Measurements from ENCODE around the gene TUFM. TPM values are rescaled to one million over a fixed set of nuclear protein-coding genes. Genes with fewer than 3 reads are reported as not detected.

TUFM gene
- total RNA-seq, 1 experiment from 2014 or later, result 207 TPM

DNA sequence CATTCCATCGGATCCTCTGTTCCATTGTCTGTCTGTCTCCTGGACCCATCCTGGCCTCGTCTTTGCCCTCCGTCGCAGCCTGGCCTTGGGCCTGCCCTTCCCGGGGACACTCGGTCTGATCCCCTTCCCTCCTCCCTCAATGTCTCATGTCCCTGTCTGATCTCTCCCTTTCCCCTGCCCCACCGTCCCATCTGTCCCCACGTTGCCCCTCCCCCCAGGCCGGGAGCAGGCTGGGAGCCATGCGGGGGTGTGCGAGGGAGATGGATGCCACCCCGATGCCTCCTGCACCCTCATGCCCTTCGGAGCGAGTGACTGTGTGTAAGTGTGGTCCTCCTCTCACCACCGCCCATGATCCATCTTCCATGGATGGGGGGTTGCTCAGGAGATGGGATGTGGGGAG lies 26.8 kb upstream of the TUFM start:
- Histone ChIP-seq H2BK15ac (ENCODE audit: low read depth, low read length) (no peak overlapping the region), H3K9ac (ENCODE audit: extremely low read depth, insufficient read length, low read length) (no peak overlapping the region), H2BK20ac (ENCODE audit: low read depth, low read length, poor library complexity, severe bottlenecking) (no peak overlapping the region), H2BK12ac (ENCODE audit: insufficient read length, low read depth, low read length) (no peak overlapping the region), H3K23ac (ENCODE audit: insufficient read length, low read depth, low read length) (no peak overlapping the region), H3K4me2 (ENCODE audit: insufficient read depth, insufficient read length, low read length) (no peak overlapping the region), H4K91ac (ENCODE audit: insufficient read length, low read depth, low read length) (no peak overlapping the region), H2AFZ (ENCODE audit: low read length) (no peak overlapping the region), H3K79me2 (ENCODE audit: insufficient read depth, low read length) (no peaks in the 10 kb centered on the region), H4K5ac (ENCODE audit: insufficient read length, low read depth, low read length) (no peak overlapping the region), H3K27ac (ENCODE audit: insufficient read length, low read depth, low read length) (no peak overlapping the region), H4K20me1 (ENCODE audit: control insufficient read depth, insufficient read depth, insufficient read length) (peaks cover 5% of the 10 kb centered on the region), H3K18ac (ENCODE audit: insufficient read length, low read depth, low read length) (no peak overlapping the region), H2BK5ac (ENCODE audit: insufficient read length, low read length) (no peak overlapping the region), H3K27me3 (ENCODE audit: insufficient read depth, low read length) (no peaks in the 10 kb centered on the region), H3T11ph (ENCODE audit: low read length) (no peak overlapping the region), H3K56ac (ENCODE audit: insufficient read length, low read depth, low read length) (no peak overlapping the region), H2AK5ac (ENCODE audit: insufficient read length, low read length) (no peak overlapping the region), H3K9me3 (ENCODE audit: control insufficient read depth, low read depth, low read length) (no peaks in the 10 kb centered on the region), H3K79me1 (ENCODE audit: insufficient read depth, low read depth, low read length, poor library complexity, severe bottlenecking) (no peaks in the 10 kb centered on the region), H2BK120ac (ENCODE audit: low read depth, low read length, poor library complexity, severe bottlenecking) (no peak overlapping the region), H3K14ac (ENCODE audit: insufficient read depth, low read length) (no peak overlapping the region), H3K4me1 (ENCODE audit: insufficient read depth, low read length) (no peaks in the 10 kb centered on the region), H3K23me2 (ENCODE audit: insufficient read length, low read depth, low read length, poor library complexity, severe bottlenecking) (no peaks in the 10 kb centered on the region), H4K8ac (replicated peaks; ENCODE audit: insufficient read length, low read depth, low read length) (no peak overlapping the region), H3K4ac (ENCODE audit: low read depth, low read length) (no peak overlapping the region)
- Mint-ChIP-seq H3K27ac (no peak overlapping the region), H3K4me1 (peaks cover 9 to 25% of the 10 kb centered on the region in 2 experiments), H3K9me3 (no peaks in the 10 kb centered on the region; a peak in 2 of 5 replicates), H3K36me3 (ENCODE audit: insufficient read depth in 1 of 3, low read depth in 3 of 3) (peaks cover 14 to 53% (median 44%) of the 10 kb centered on the region in 3 experiments; a peak in 6 of 7 replicates), H3K4me3 (no peak overlapping the region), H3K27me3 (ENCODE audit: low read depth) (no peaks in the 10 kb centered on the region)
- DNase-seq, result no peak
- TF ChIP-seq, protein P1, sequence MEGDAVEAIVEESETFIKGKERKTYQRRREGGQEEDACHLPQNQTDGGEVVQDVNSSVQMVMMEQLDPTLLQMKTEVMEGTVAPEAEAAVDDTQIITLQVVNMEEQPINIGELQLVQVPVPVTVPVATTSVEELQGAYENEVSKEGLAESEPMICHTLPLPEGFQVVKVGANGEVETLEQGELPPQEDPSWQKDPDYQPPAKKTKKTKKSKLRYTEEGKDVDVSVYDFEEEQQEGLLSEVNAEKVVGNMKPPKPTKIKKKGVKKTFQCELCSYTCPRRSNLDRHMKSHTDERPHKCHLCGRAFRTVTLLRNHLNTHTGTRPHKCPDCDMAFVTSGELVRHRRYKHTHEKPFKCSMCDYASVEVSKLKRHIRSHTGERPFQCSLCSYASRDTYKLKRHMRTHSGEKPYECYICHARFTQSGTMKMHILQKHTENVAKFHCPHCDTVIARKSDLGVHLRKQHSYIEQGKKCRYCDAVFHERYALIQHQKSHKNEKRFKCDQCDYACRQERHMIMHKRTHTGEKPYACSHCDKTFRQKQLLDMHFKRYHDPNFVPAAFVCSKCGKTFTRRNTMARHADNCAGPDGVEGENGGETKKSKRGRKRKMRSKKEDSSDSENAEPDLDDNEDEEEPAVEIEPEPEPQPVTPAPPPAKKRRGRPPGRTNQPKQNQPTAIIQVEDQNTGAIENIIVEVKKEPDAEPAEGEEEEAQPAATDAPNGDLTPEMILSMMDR (conservative IDR thresholded peaks at IDR 0.05), result no peak
- WGBS (ENCODE audit: extremely low coverage, insufficient read length, low lambda C conversion rate), result no CpG with 5 or more reads among the region's 15 CpGs
